Testis (tissue), 3 donors: ENCODE measurements around the gene HTR4. TPM values are rescaled to one million over a fixed set of nuclear protein-coding genes. Genes with fewer than 3 reads are reported as not detected.
"Not testable (repeated sequence)": the region's sequence is repeated elsewhere in the genome, so short reads cannot be mapped to it uniquely, and the experiment has no call there.

Experiments
- DNase-seq: peaks from one replicate; pipeline ENCODE4 v3.0.0-alpha.2; 2019
- H3K27ac ChIP-seq, 2 donors: fragments of 200-600 bp; sonication (generic); one replicate each; pipeline ENCODE4 v1.5.1; 2019
- H3K27me3 ChIP-seq: fragments of 200-600 bp; sonication (generic); one replicate; pipeline ENCODE4 v1.5.1; 2019
- H3K36me3 ChIP-seq: fragments of 200-600 bp; sonication (generic); one replicate; pipeline ENCODE4 v1.5.1; 2017; ENCODE audit warnings: low read depth; ENCODE audit errors: missing control alignments
- H3K4me1 ChIP-seq: fragments of 200-600 bp; sonication (generic); one replicate; pipeline ENCODE4 v1.5.1; 2019
- H3K4me3 ChIP-seq, 2 donors: fragments of 200-600 bp; sonication (generic); one replicate each; pipeline ENCODE4 v1.5.1; 2017 to 2019
- H3K9me3 ChIP-seq: fragments of 200-600 bp; sonication (generic); one replicate; pipeline ENCODE4 v1.5.1; 2017
- CTCF ChIP-seq, 3 experiments: fragments of 450-650 bp in 2 of 3; fragments of 200-600 bp in 1 of 3; sonication (generic) in 1 of 3; IDR thresholded peaks; one replicate each; pipeline ENCODE4 v1.5.1; 2016 to 2019; ENCODE audit warnings: antibody characterized with exemption in 3 of 3, mild to moderate bottlenecking in 2 of 3, moderate library complexity in 1 of 3
- POLR2A ChIP-seq: fragments of 450-650 bp; IDR thresholded peaks from one replicate; pipeline ENCODE4 v1.6.1; 2017; ENCODE audit warnings: antibody characterized with exemption, mild to moderate bottlenecking, moderate library complexity
- WGBS, 2 donors: methylation state at CpG; one replicate each; pipeline ENCODE4 v1.1.5; 2018; 5-methylcytosine and 5-hydroxymethylcytosine counted together
- intact Hi-C: fragments of 100-400 bp; cut with DNase I; formaldehyde crosslinking; loops from one replicate; pipeline ENCODE4 v1.15.1; 2023; ENCODE audit warnings: low total_unique reads
- polyA plus RNA-seq: library from polyadenylated mRNA; stranded (reverse); fragments of 350-450 nt; fragmentation: Illumina TruSeq; extraction: RNeasy Lipid Tissue Mini Kit (QIAGEN cat#74804); gene quantifications from one replicate; pipeline ENCODE4 v1.2.3, GENCODE V29; 2014; ENCODE audit warnings: low read depth, low replicate concordance; ENCODE audit not compliant: insufficient read depth
- total RNA-seq, 2 donors: library from RNA; depleted of rRNA; stranded (reverse); fragments of >200 nt; gene quantifications; one replicate each; pipeline ENCODE4 v1.2.3, GENCODE V29; 2016

Gene HTR4
- total and polyA plus RNA-seq, 3 donors from 2014 or later: 0.17 to 0.63 (median 0.56) TPM

DNA sequence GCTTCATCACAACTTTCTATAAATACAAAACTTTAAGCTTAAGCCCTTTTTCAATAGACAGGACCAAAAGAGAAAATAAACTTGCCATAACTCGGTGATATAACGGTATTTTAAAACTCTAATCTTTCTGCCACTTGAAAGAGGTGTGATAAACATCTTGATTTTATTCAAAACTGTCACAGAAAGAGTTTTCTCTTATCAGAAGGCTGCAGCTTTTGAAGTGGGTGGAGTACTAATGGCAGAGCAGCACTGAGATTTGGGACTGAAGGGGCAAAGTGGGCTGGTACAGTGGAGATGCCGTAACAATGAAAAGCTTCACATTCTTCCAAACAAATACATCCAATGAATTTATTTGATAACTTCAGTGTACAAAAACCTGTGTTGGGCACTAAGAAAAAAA, 178.0 kb downstream of the HTR4 start:
- intact Hi-C loops: no loop called here
- TF ChIP-seq POLR2A (no peak), CTCF (IDR thresholded peaks at IDR 0.05) (no peak)
- WGBS, 2 donors: 87 to 90% methylated on average over 3 of the region's 3 CpGs

GRCh38 chr5:148474025-148474511, 180.3 kb downstream of the HTR4 start:
- no peak for TF ChIP-seq POLR2A
- TF ChIP-seq CTCF (IDR thresholded peaks at IDR 0.05): no peak
- DNase-seq: peak; percentile 42
- intact Hi-C loops: no loop called here
- H3K4me1 ChIP-seq: no peaks in the 10 kb centered on the region
- H3K27me3 ChIP-seq: no peaks in the 10 kb centered on the region
- H3K4me3 ChIP-seq: no peak overlapping the region
- H3K9me3 ChIP-seq: no peaks in the 10 kb centered on the region
- no peaks in the 10 kb centered on the region for H3K36me3 ChIP-seq
- WGBS, 2 donors: 64 to 78% methylated on average over 8 of the region's 8 CpGs
- H3K27ac ChIP-seq: peak overlapping the region in 1 of 2 donors; percentile 37

More for the DNA sequence above, 178.0 kb downstream of the HTR4 start:
- Histone ChIP-seq H3K27ac (no peak overlapping the region), H3K4me3 (no peak overlapping the region), H3K27me3 (no peaks in the 10 kb centered on the region), H3K36me3 (no peaks in the 10 kb centered on the region), H3K9me3 (no peaks in the 10 kb centered on the region), H3K4me1 (no peaks in the 10 kb centered on the region)
- DNase-seq: no peak

DNA sequence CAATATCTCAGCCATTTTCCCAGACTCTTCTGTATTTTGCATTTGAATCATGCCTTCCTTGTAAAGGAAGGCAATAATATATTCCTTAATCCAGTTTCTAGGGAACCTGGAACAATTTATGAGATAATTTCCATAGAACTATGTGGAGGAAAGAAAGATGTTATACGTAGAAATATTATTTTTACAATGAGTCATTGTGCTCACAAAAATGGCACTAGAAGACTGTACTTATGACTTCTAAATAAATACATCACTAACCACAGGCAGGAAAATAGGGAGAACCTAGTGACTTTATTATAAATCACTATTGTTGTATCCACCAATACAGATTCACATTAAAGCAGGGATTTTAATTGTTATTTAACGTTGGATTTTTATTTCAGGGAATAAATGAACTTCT, 182.9 kb downstream of the HTR4 start:
- Histone ChIP-seq H3K27me3 (no peaks in the 10 kb centered on the region), H3K36me3 (no peaks in the 10 kb centered on the region), H3K9me3 (no peaks in the 10 kb centered on the region), H3K4me1 (no peaks in the 10 kb centered on the region), H3K27ac (no peak overlapping the region), H3K4me3 (no peak overlapping the region)
- WGBS, 2 donors: 81 to 85% methylated on average over 2 of the region's 2 CpGs
- DNase-seq: no peak
- intact Hi-C loops: no loop called here
- TF ChIP-seq CTCF (IDR thresholded peaks at IDR 0.05) (no peak), POLR2A (no peak)

DNA sequence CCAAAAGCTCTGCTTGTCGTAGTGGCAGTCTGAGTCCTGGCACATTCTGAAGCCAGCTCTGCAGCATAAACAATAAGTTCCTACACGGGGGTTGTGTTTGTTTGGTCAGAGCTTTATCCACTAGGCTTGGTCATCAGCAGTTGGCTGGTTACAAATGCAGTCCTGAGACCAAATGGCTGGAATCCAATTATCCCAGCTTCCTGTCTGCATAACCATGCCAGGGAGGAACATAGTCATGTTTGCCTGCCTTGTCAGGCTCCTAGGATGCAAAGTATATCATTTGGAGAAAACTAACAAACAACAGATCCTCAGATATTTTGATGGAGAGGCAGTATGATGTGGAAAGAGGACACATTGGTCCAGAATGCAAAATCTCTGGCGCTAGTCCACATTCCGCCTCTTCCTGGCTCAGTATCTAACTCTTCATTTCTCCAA, 184.8 kb downstream of the HTR4 start:
- no peak for DNase-seq
- 64 to 72% methylated on average over 4 of the region's 4 CpGs for WGBS, 2 donors
- Histone ChIP-seq H3K4me3 (no peak overlapping the region), H3K4me1 (no peaks in the 10 kb centered on the region), H3K9me3 (no peaks in the 10 kb centered on the region), H3K27me3 (no peaks in the 10 kb centered on the region), H3K27ac (no peak overlapping the region), H3K36me3 (no peaks in the 10 kb centered on the region)
- TF ChIP-seq CTCF (IDR thresholded peaks at IDR 0.05) (no peak), POLR2A (no peak)
- intact Hi-C loops: no loop called here

DNA sequence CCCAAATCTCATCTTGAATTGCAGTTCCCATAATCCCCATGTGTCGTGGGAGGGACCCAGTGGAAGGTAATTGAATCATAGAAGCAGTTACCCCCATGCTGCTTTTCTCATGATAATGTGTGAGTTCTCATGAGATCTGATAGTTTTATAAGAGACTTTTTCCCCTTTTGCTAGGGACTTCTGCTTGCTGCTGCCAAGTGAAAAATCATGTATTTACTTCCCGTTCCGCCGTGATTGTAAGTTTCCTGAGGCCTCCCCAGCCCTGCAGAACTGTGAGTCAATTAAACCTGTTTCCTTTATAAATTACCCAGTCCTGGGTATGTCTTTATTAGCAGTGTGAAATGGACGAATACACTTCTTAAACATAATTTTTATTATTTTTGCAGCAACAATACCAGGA, 185.6 kb downstream of the HTR4 start:
- WGBS, 2 donors: 87 to 92% methylated on average over 5 of the region's 5 CpGs
- not testable (repeated sequence) for H3K36me3 ChIP-seq

More for the DNA sequence above, 185.6 kb downstream of the HTR4 start:
- H3K27ac ChIP-seq, H3K27me3 ChIP-seq, DNase-seq, H3K4me1 ChIP-seq, intact Hi-C loops, H3K4me3 ChIP-seq, H3K9me3 ChIP-seq: not testable (repeated sequence)
